Uterus (tissue), 4 donors: Measurements from ENCODE around the gene ABCG1. TPM values are rescaled to one million over a fixed set of nuclear protein-coding genes. Genes with fewer than 3 reads are reported as not detected.
A peak's percentile ranks its signal among the peaks of the same experiment; 100 is the strongest.

Source experiments
- DNase-seq, 2 donors: peaks; one replicate each; pipeline ENCODE4 v3.0.0-alpha.2; 2019 to 2020
- H3K27ac ChIP-seq, 2 donors: fragments of 200-600 bp; sonication (generic); 1 replicate in 1 of 2; 2 replicates in 1 of 2; pipeline ENCODE4 v1.5.1; 2016 to 2018
- H3K27me3 ChIP-seq, 2 donors: fragments of 200-600 bp; sonication (generic); one replicate each; pipeline ENCODE4 v1.5.1; 2018 to 2019; ENCODE audit warnings: control low read depth in 1 of 2
- H3K36me3 ChIP-seq, 2 donors: fragments of 200-600 bp; sonication (generic); one replicate each; pipeline ENCODE4 v1.5.1; 2019; ENCODE audit warnings: control low read depth in 1 of 2
- H3K4me1 ChIP-seq, 2 donors: fragments of 200-600 bp; sonication (generic); one replicate each; pipeline ENCODE4 v1.5.1; 2018 to 2019; ENCODE audit warnings: control low read depth in 1 of 2
- H3K4me3 ChIP-seq, 2 donors: fragments of 200-600 bp; sonication (generic); 1 replicate in 1 of 2; 2 replicates in 1 of 2; pipeline ENCODE4 v1.5.1; 2018 to 2019; ENCODE audit warnings: mild to moderate bottlenecking in 1 of 2
- H3K9me3 ChIP-seq, 2 donors: fragments of 200-600 bp; sonication (generic); one replicate each; pipeline ENCODE4 v1.5.1; 2019; ENCODE audit warnings: control low read depth in 1 of 2
- POLR2A ChIP-seq, 2 donors: fragments of 450-650 bp; IDR thresholded peaks; one replicate each; pipeline ENCODE4 v1.6.1; 2016; ENCODE audit warnings: antibody characterized with exemption in 2 of 2, mild to moderate bottlenecking in 1 of 2, moderate library complexity in 1 of 2
- intact Hi-C: fragments of 100-400 bp; cut with DNase I; formaldehyde crosslinking; loops from one replicate; pipeline ENCODE4 v1.15.1; 2023; ENCODE audit warnings: low total_unique reads
- total RNA-seq, 4 donors: library from RNA; depleted of rRNA in 3 of 4; stranded (reverse); fragments of >200 nt in 3 of 4; gene quantifications; one replicate each; pipeline versions ENCODE4 v1.1.0 to v1.2.4, GENCODE V29; 2014 to 2023
- TF ChIP-seq, protein P1 (sequence below), 4 experiments: fragments of 200-600 bp in 2 of 4; fragments of 450-650 bp in 2 of 4; sonication (generic) in 2 of 4; IDR thresholded peaks; one replicate each; pipeline ENCODE4 v1.5.1; 2016 to 2019; ENCODE audit warnings: antibody characterized with exemption in 4 of 4, mild to moderate bottlenecking in 2 of 4, moderate library complexity in 1 of 4
- donor health status: DM: yes; HTN: yes; CAD: no.

The ABCG1 gene
- total RNA-seq, 4 donors from 2014 or later = 11.8 to 51.7 (median 18.4) TPM

DNA sequence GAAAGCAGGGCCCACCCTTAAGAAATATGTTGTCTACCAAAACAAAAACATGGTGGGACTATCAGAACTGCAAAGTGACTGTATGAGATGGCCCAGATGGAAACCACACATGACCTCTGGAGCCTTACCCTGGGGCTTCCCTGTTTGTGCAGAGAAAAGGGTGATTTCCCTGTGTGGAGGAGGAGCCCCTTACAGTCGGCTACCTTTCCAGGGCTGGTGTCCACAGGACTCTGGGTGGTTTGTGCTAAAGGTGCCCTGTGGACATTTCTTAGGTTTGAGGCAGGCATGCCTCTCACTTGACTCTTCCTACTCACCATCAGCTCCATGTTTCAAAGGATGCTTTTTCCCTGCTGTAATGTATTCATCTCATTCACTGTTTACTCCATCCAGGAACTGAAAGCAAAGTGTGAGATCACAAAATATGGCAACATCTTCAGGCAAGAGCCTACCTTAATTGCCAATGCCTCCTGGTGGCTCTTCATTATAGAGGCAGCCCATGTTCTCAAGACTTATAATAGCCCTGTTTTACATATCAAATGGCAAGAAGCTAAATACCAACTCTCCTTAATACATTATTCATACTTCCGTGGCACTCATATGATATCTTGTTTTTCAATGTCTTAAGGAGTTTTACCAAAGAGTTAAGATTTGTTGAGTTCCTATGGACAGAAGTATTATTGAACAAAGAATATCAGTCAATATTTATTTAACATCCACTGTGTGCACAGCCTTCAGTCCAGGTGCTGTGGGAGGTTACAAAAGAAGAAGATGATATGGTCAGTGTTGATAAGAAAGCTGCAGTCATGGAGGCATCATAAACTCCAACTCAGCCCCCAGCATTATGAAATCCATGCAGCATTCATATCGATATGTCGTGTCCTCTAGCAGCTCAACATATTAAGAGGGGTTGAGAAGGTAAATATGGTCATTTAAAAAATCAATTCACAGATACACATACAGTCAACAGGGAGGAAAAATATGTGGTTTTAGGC, 111.7 kb downstream of the ABCG1 start:
- intact Hi-C loops = no loop called here
- H3K27me3 ChIP-seq = peaks cover 0 to 9% of the 10 kb centered on the region in 2 donors
- no peaks in the 10 kb centered on the region for H3K4me1 ChIP-seq
- no peak overlapping the region for H3K4me3 ChIP-seq
- no peak overlapping the region for H3K27ac ChIP-seq
- no peaks in the 10 kb centered on the region for H3K36me3 ChIP-seq
- DNase-seq = no peak
- H3K9me3 ChIP-seq = no peaks in the 10 kb centered on the region
- TF ChIP-seq, protein P1, sequence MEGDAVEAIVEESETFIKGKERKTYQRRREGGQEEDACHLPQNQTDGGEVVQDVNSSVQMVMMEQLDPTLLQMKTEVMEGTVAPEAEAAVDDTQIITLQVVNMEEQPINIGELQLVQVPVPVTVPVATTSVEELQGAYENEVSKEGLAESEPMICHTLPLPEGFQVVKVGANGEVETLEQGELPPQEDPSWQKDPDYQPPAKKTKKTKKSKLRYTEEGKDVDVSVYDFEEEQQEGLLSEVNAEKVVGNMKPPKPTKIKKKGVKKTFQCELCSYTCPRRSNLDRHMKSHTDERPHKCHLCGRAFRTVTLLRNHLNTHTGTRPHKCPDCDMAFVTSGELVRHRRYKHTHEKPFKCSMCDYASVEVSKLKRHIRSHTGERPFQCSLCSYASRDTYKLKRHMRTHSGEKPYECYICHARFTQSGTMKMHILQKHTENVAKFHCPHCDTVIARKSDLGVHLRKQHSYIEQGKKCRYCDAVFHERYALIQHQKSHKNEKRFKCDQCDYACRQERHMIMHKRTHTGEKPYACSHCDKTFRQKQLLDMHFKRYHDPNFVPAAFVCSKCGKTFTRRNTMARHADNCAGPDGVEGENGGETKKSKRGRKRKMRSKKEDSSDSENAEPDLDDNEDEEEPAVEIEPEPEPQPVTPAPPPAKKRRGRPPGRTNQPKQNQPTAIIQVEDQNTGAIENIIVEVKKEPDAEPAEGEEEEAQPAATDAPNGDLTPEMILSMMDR (IDR thresholded peaks at IDR 0.05) = no peak
- TF ChIP-seq POLR2A (IDR thresholded peaks at IDR 0.05) = no peak

DNA sequence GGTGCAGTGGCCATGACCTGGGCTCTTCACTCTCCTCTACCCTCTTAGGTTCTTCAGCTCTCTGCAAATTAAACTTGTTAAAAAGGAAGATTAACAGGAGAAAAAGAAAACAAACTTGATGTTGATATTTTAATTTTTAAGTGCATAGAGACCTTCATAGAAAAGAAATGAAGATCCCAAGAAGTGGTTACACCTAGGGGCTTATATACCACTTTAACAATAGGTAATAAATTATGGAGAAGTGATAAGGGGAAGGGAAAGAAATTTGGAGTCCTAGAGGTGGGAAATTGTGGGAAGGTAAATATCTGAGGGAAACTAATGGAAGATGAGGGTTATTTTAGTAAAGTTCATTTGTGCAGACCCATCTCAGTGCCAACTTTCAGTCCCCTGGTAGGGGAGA, 112.7 kb downstream of the ABCG1 start:
- intact Hi-C loops = no loop called here
- Histone ChIP-seq H3K4me1 (no peaks in the 10 kb centered on the region), H3K36me3 (no peaks in the 10 kb centered on the region), H3K9me3 (no peaks in the 10 kb centered on the region), H3K4me3 (no peak overlapping the region), H3K27ac (no peak overlapping the region), H3K27me3 (peaks cover 0 to 9% of the 10 kb centered on the region in 2 donors)
- TF ChIP-seq POLR2A (IDR thresholded peaks at IDR 0.05) = no peak
- TF ChIP-seq, protein P1 (IDR thresholded peaks at IDR 0.05) = no peak
- DNase-seq = no peak

DNA sequence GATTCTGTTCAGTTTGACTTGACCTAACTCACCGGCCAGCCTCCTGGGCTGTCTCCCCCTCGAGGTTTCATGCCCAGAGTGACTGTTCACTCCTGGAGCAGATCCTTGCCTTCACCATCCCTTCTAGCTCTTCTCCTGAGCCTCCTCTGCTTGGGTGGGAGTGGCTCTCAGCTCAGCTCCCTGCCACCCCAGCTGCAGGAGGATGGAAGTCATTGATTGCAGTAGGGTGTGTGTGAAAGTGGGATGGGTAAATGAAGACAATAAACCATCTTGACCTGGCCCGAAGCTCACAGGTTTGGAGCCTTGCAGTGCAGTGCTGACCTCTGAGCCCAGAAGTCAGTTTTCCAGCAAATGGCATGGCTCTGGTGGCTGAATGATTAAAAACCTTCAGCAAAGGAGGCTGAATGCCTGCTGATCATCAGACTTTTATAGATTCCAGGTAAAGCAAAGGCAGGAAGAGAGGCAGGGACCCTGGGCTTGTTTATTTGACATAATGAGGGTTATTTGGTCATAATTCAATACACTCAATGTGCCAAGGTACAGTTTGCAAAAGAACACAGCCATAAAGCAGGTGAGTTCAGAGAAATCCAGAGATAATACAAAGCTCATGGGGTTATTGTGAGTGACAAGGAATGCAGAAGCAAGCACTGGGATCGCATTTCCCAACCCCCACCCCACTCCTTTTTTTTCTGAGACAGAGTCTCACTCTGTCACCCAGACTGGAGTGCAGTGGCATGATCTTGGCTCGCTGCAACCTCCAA, 113.8 kb downstream of the ABCG1 start:
- no peak overlapping the region for H3K4me3 ChIP-seq
- H3K4me1 ChIP-seq = no peaks in the 10 kb centered on the region
- intact Hi-C loops = no loop called here
- no peak overlapping the region for H3K27ac ChIP-seq
- TF ChIP-seq, protein P1 (IDR thresholded peaks at IDR 0.05) = no peak
- TF ChIP-seq POLR2A (IDR thresholded peaks at IDR 0.05) = no peak
- H3K9me3 ChIP-seq = no peaks in the 10 kb centered on the region
- no peaks in the 10 kb centered on the region for H3K36me3 ChIP-seq
- DNase-seq = peak in 1 of 2 donors; percentile 1
- H3K27me3 ChIP-seq = peaks cover 0 to 9% of the 10 kb centered on the region in 2 donors

DNA sequence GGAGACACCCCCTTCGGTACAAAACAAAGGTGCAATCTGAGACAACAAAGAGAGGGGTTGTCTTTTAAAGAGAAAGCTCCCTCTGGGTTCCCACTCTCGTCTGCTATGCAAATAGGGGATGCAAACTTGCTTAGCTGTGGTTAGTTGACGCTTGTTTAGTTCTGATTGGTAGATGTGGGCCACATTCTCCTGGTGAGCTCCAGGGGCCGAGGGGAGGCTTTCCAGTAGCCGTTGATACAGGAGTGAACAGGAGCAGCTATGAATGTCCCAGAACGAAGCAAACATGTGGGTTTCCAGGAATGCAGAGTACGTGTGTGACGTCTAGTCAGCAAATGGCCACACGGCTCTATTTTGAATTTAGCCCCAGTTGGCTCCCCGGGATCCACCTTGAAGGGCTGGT, 117.1 kb downstream of the ABCG1 start:
- H3K27me3 ChIP-seq = peaks cover 0 to 9% of the 10 kb centered on the region in 2 donors
- no peaks in the 10 kb centered on the region for H3K9me3 ChIP-seq
- H3K4me1 ChIP-seq = no peaks in the 10 kb centered on the region
- TF ChIP-seq, protein P1 (IDR thresholded peaks at IDR 0.05) = no peak
- no peak for TF ChIP-seq POLR2A (IDR thresholded peaks at IDR 0.05)
- DNase-seq = no peak
- intact Hi-C loops = no loop called here
- H3K4me3 ChIP-seq = no peak overlapping the region
- H3K27ac ChIP-seq = no peak overlapping the region
- no peaks in the 10 kb centered on the region for H3K36me3 ChIP-seq

DNA sequence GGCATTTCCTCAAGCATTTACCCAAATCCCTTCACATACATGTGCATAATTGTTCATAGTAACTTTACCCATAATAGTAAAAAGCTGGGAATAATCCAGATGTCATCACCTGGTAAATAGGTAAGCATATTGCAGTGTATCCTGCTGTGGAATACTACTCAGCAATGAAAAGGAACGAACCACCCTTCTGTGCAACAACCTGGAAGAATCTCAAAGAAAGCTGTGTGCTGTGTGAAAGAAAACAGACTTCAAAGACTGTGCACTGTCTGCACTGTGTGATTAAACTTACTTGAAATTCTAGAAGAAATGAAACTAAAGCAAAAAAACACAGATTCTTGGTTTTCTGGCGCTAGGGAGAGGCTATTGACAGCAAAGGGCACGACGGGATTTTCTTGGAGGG, 118.3 kb downstream of the ABCG1 start:
- Histone ChIP-seq H3K27me3 (peaks cover 0 to 9% of the 10 kb centered on the region in 2 donors), H3K9me3 (no peaks in the 10 kb centered on the region), H3K4me1 (no peaks in the 10 kb centered on the region), H3K4me3 (no peak overlapping the region), H3K27ac (no peak overlapping the region), H3K36me3 (no peaks in the 10 kb centered on the region)
- no peak for TF ChIP-seq POLR2A (IDR thresholded peaks at IDR 0.05)
- TF ChIP-seq, protein P1 (IDR thresholded peaks at IDR 0.05) = no peak
- intact Hi-C loops = no loop called here
- no peak for DNase-seq
